ENCODE results near the gene MDK. TPM values are rescaled to one million over a fixed set of nuclear protein-coding genes. Genes with fewer than 3 reads are reported as not detected.

MDK gene
- total and polyA plus RNA-seq, 4 donors: 2.3 to 41.8 (median 13.5) TPM

- H3K9ac ChIP-seq (ENCODE audit: low read depth in 1 of 2, low read length in 2 of 2): no peak overlapping the region
- H3K9me3 ChIP-seq (ENCODE audit: control insufficient read depth in 4 of 4, low read length in 3 of 4): no peaks in the 10 kb centered on the region
- peaks cover 4 to 13% (median 6%) of the 10 kb centered on the region in 4 donors for H3K4me1 ChIP-seq (ENCODE audit: control insufficient read depth in 4 of 4, insufficient read depth in 4 of 4, low read length in 3 of 4)
- H3K36me3 ChIP-seq (ENCODE audit: control insufficient read depth in 4 of 4, insufficient read depth in 3 of 4, low read depth in 1 of 4, low read length in 3 of 4): peaks cover 6 to 41% (median 11%) of the 10 kb centered on the region in 4 donors
- no peak for DNase-seq (ENCODE audit: low spot score)
- no peak overlapping the region for H3K4me3 ChIP-seq (ENCODE audit: low read depth in 1 of 3, low read length in 3 of 3)
- H3K27me3 ChIP-seq (ENCODE audit: control insufficient read depth in 4 of 4, insufficient read depth in 4 of 4, low read length in 3 of 4): no peaks in the 10 kb centered on the region
- TF ChIP-seq YY1 (IDR thresholded peaks at IDR 0.05) (no peak), JUND (IDR thresholded peaks at IDR 0.05) (no peak), SP1 (IDR thresholded peaks at IDR 0.05) (no peak), GABPA (IDR thresholded peaks at IDR 0.05 in 1 of 2, conservative IDR thresholded peaks at IDR 0.05 in 1 of 2) (no peak), FOXA2 (IDR thresholded peaks at IDR 0.05) (no peak), EGR1 (IDR thresholded peaks at IDR 0.05; ENCODE audit: low read depth in 2 of 2) (no peak), RXRA (IDR thresholded peaks at IDR 0.05) (no peak), FOXA1 (IDR thresholded peaks at IDR 0.05) (no peak), TAF1 (conservative IDR thresholded peaks at IDR 0.05) (no peak), RAD21 (IDR thresholded peaks at IDR 0.05) (no peak), NR2F2 (IDR thresholded peaks at IDR 0.05) (no peak), MAX (IDR thresholded peaks at IDR 0.05) (no peak)
- TF ChIP-seq, protein P1, sequence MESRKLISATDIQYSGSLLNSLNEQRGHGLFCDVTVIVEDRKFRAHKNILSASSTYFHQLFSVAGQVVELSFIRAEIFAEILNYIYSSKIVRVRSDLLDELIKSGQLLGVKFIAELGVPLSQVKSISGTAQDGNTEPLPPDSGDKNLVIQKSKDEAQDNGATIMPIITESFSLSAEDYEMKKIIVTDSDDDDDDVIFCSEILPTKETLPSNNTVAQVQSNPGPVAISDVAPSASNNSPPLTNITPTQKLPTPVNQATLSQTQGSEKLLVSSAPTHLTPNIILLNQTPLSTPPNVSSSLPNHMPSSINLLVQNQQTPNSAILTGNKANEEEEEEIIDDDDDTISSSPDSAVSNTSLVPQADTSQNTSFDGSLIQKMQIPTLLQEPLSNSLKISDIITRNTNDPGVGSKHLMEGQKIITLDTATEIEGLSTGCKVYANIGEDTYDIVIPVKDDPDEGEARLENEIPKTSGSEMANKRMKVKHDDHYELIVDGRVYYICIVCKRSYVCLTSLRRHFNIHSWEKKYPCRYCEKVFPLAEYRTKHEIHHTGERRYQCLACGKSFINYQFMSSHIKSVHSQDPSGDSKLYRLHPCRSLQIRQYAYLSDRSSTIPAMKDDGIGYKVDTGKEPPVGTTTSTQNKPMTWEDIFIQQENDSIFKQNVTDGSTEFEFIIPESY (IDR thresholded peaks at IDR 0.05): no peak
- TF ChIP-seq, protein P2, sequence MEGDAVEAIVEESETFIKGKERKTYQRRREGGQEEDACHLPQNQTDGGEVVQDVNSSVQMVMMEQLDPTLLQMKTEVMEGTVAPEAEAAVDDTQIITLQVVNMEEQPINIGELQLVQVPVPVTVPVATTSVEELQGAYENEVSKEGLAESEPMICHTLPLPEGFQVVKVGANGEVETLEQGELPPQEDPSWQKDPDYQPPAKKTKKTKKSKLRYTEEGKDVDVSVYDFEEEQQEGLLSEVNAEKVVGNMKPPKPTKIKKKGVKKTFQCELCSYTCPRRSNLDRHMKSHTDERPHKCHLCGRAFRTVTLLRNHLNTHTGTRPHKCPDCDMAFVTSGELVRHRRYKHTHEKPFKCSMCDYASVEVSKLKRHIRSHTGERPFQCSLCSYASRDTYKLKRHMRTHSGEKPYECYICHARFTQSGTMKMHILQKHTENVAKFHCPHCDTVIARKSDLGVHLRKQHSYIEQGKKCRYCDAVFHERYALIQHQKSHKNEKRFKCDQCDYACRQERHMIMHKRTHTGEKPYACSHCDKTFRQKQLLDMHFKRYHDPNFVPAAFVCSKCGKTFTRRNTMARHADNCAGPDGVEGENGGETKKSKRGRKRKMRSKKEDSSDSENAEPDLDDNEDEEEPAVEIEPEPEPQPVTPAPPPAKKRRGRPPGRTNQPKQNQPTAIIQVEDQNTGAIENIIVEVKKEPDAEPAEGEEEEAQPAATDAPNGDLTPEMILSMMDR (IDR thresholded peaks at IDR 0.05; ENCODE audit: low read depth, low read length, missing input control): no peak
- TF ChIP-seq, protein P3, sequence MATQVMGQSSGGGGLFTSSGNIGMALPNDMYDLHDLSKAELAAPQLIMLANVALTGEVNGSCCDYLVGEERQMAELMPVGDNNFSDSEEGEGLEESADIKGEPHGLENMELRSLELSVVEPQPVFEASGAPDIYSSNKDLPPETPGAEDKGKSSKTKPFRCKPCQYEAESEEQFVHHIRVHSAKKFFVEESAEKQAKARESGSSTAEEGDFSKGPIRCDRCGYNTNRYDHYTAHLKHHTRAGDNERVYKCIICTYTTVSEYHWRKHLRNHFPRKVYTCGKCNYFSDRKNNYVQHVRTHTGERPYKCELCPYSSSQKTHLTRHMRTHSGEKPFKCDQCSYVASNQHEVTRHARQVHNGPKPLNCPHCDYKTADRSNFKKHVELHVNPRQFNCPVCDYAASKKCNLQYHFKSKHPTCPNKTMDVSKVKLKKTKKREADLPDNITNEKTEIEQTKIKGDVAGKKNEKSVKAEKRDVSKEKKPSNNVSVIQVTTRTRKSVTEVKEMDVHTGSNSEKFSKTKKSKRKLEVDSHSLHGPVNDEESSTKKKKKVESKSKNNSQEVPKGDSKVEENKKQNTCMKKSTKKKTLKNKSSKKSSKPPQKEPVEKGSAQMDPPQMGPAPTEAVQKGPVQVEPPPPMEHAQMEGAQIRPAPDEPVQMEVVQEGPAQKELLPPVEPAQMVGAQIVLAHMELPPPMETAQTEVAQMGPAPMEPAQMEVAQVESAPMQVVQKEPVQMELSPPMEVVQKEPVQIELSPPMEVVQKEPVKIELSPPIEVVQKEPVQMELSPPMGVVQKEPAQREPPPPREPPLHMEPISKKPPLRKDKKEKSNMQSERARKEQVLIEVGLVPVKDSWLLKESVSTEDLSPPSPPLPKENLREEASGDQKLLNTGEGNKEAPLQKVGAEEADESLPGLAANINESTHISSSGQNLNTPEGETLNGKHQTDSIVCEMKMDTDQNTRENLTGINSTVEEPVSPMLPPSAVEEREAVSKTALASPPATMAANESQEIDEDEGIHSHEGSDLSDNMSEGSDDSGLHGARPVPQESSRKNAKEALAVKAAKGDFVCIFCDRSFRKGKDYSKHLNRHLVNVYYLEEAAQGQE (IDR thresholded peaks at IDR 0.05): no peak
- H3K27ac ChIP-seq (ENCODE audit: low read depth in 1 of 2, low read length in 2 of 2): no peak overlapping the region
- 91% methylated on average over 10 of the region's 10 CpGs for WGBS
Measured at GRCh38 chr11:46378296-46378695, 3.2 kb upstream of the MDK start.

GRCh38 chr11:46378811-46379481 is 2.5 kb upstream of the MDK start:
- WGBS: 86% methylated on average over 20 of the region's 20 CpGs
- Histone ChIP-seq H3K4me1 (ENCODE audit: control insufficient read depth in 4 of 4, insufficient read depth in 4 of 4, low read length in 3 of 4) (peaks cover 4 to 13% (median 6%) of the 10 kb centered on the region in 4 donors), H3K9ac (ENCODE audit: low read depth in 1 of 2, low read length in 2 of 2) (no peak overlapping the region), H3K9me3 (ENCODE audit: control insufficient read depth in 4 of 4, low read length in 3 of 4) (no peaks in the 10 kb centered on the region), H3K36me3 (ENCODE audit: control insufficient read depth in 4 of 4, insufficient read depth in 3 of 4, low read depth in 1 of 4, low read length in 3 of 4) (peaks cover 6 to 38% (median 9%) of the 10 kb centered on the region in 4 donors), H3K27me3 (ENCODE audit: control insufficient read depth in 4 of 4, insufficient read depth in 4 of 4, low read length in 3 of 4) (no peaks in the 10 kb centered on the region), H3K4me3 (ENCODE audit: low read depth in 1 of 3, low read length in 3 of 3) (no peak overlapping the region), H3K27ac (ENCODE audit: low read depth in 1 of 2, low read length in 2 of 2) (no peak overlapping the region)
- no peak for DNase-seq (ENCODE audit: low spot score)
- TF ChIP-seq, protein P2 (IDR thresholded peaks at IDR 0.05; ENCODE audit: low read depth, low read length, missing input control): no peak
- TF ChIP-seq EGR1 (IDR thresholded peaks at IDR 0.05; ENCODE audit: low read depth in 2 of 2): no peak
- TF ChIP-seq YY1 (IDR thresholded peaks at IDR 0.05): no peak
- no peak for TF ChIP-seq RAD21 (IDR thresholded peaks at IDR 0.05)
- no peak for TF ChIP-seq SP1 (IDR thresholded peaks at IDR 0.05)
- TF ChIP-seq, protein P4, sequence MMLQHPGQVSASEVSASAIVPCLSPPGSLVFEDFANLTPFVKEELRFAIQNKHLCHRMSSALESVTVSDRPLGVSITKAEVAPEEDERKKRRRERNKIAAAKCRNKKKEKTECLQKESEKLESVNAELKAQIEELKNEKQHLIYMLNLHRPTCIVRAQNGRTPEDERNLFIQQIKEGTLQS (IDR thresholded peaks at IDR 0.05): no peak
- TF ChIP-seq MAX (IDR thresholded peaks at IDR 0.05): no peak
- TF ChIP-seq, protein P1 (IDR thresholded peaks at IDR 0.05): no peak
